ENCODE results near the gene LRFN2. TPM values are rescaled to one million over a fixed set of nuclear protein-coding genes. Genes with fewer than 3 reads are reported as not detected.

LRFN2 gene
- total RNA-seq: 0.32 TPM

DNA sequence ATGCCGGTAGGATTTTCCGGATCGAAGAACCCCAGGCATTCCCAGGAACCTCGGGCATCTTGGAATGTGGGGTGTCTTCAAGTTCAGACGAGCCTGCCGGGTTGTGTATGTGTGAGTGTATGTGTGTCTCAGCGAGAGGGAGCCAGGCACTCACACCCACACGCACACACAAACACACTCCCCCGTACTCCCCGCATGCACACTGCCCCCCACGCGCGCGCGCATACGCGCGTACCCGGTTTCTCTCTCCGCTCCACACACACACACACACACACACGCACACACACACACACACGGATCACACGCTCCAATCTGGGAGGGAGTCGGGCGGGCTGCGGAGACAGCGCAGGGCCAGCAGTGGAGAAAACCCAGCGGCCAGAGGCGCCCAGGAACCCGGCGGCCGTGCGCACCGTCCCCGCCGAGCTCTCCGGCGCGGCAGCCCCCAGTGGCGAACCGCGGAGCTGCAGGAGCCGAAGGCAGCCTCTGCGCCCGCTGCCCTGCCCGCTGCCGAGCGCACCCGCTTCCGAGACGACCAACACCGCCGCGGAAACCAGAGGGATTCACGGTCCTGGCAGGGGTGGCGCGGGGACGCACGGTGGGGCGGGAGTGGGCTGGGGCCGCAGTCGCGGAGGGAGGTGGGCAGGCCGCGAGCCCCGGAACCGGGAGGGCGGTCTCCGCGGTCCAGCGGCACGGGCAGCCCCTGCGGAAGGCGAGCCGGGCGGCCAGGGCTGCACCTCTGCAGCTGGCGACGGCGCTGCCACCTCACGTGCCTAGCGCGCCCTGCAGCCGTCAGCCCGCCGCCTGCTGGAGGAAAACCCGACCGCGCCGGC is at the start of gene LRFN2:
Gene LRFN2 (minus strand): TSS at position 125 of the 830 bp plus-strand sequence.
- ATAC-seq: peak; percentile 94

DNA sequence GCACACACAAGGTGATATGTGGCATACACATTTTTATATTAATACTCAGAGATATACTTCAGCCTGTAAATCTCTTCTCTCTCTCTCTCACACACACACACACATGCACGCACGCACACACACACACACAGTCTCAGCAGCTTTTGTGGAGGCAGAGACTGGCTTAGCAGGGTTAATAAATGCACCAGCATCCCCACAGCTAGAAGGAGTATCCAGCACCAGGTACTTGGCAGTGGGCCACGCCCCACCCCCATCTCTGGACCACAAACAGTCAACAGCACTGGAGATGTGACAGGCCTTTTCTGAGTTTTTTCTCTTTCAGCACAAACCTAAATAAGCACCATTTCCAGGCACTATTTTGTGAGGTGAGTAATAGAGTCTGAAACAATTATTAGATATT is 47.3 kb upstream of the LRFN2 start:
- ATAC-seq: no peak

DNA sequence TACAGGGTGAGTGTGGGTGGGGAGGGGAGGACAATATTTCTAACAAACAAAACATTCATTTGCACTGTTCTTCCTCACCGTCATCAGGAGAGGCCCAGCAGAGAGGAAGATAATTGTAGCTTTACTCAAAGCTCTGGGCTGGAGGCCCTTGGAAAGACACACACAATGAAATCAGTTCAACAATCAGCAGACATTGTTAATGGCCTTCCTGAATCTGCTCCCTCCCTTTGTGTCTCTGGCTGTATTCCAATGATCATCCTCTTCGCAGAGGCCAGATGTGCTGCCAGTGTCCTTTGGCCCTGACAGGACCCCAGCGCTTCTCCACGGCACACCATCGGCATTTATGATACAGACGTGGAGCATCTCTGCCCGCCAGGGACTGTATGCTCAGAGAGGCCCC is 44.6 kb upstream of the LRFN2 start:
- ATAC-seq: no peak

DNA sequence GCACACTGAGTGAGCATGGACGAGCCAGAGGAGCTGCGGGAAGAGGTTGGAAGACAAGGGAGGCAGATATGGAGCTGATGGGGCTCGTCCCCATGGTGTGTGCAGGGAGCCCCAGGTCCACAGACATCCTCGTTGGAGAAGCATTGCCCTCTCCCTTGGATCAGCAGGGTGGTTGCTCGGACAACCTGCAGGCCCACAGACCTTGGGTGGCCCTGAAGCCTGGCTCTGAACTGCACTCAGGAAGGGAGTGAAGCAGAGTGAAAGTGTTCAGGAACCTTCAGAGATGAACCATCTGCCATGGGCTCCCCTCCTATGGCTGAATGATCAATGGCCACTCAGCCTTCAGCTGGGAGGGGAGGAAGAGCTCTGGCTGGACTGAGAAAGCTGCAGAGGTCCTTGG is 43.3 kb upstream of the LRFN2 start:
- ATAC-seq: no peak

DNA sequence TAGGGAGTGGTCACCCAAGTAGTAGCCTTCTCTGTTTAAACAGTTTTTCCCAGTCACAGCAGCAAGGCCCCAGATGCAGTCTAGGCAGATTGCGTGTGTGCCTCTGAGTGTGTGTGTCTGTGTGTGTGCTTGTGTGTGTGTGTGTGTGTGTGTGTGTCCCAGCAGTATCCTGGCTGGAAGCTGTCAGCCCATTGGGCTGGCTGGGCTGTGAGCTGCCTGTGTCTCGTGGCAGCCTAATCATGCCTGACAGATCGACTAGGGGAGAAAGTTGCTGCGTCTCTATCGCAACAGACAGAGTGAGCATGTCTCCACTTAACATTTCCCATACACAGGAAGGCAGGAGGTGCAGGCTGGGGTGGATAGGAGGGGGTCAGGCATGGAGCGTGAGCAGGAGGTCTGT is 42.9 kb upstream of the LRFN2 start:
- no peak for ATAC-seq

DNA sequence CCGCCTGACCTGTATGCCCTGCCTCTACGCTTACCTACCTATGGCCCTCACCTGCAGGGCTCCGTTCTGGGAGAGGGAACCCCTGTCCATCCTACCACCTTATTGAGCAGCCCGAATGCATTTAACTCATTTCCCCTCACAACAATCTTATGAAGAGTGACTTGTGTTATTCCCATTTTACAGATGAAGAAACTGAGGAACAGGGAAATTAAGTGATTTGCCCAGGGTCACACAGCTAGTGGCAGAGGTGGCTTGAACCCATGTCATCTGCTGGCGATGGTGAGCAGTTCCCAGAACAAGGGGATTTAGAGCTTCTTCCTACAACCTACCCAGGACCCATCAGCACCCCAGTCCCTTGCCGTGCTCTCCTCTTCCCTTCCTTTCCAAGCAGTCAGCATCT is 42.3 kb upstream of the LRFN2 start:
- ATAC-seq: no peak

DNA sequence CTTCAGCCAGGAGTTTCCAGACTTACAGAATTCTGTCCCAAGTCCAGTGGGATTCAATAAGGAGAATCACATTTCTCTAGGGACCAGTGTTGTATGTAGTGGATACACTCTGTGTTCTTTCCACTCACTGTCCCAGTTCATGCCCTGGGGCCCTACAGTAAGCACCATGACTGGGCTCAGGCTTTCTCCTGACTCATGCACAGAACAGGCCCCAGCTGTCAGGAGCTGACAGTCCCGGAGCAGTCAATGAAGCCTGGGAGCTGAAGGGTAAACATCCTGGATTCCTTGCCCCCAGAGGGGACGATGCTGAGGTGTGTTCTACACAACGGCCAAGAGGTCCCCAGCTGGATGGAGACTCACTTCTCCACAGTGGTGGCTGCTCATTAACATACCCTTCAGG is 40.2 kb upstream of the LRFN2 start:
- peak; percentile 88 for ATAC-seq

DNA sequence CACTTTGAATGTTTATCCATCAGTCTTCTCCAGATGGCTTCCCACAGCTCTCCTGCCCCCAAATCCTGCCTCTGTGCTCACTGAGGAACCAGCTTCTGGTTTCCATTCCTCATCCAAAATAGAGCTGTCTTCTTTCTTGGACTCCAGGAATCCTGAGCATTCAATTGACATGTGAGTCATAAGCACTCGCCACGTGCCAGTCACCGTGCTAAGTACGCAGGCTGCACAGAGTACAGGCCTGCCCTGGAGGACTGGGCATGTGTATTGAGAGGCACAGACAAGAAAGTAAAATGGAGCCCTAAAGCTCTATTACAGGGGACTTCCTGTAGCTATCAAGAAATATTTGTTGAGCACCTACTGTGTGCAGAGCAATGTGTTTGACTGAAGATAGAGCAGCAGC is 39.7 kb upstream of the LRFN2 start:
- peak; percentile 78 for ATAC-seq

DNA sequence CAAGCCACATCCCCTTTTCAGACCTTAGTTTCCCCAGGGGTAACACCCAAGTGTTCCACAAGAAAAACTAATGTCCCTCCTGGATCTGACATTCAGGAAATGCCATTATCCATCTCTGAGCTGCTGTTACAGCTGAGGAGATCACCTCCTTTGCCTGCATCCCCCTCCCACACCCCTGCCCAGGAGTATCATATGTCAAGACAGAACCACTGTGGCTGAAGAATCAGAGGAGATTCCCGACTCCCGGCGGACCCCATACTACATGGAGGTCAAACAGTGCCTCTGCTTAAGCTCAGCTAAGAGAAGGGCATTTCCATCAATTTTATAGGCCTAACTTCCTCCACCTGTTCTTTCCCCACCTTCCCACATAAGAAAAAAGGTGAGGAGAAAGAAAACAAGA is 36.8 kb upstream of the LRFN2 start:
- no peak for ATAC-seq

DNA sequence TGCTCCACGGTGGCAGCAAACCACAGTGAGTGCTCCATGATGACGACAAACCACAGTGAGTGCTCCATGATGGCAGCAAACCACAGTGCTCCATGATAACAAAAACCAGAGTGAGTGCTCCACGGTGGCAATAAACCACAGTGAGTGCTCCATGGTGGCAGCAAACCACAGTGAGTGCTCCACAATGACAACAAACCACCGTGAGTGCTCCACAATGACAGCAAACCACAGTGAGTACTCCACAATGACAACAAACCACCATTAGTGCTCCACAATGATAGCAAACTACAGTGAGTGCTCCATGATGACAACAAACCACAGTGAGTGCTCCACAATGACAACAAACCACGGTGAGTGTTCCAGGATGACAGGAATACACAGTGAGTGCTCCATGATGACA is 36.0 kb upstream of the LRFN2 start:
- ATAC-seq: no peak

DNA sequence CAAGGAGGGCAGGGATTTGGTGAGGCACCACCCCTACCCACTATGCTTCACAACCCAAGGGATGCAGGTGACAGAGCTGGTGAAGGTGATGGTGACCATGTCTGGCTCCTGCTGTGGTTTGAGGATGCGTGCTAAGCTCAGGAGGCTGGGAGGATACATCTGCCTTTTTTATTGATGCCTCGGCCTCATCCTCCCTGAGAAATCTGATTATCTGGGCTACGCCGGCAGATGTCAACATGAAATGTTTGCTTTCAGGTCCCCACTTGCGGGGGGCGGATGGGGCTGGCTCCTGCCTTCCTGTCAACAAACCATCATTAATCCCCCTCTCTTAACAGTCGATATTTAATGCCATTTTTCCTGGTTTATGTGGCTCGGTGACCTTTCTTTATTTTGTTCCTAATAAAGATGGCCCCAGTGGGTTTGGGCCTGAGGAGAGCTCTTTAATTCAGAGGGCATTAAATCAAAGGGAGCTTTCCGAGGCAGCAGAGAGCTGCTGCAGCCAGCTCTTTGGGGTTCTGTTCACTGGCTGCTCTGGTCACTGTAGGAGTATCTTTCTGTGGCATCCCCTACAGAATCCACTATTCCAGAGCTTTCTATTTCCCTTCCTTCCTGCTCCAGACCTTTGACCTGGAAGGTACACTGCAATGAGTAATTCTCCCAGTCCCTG is 33.5 kb upstream of the LRFN2 start:
- ATAC-seq: peak; percentile 15

DNA sequence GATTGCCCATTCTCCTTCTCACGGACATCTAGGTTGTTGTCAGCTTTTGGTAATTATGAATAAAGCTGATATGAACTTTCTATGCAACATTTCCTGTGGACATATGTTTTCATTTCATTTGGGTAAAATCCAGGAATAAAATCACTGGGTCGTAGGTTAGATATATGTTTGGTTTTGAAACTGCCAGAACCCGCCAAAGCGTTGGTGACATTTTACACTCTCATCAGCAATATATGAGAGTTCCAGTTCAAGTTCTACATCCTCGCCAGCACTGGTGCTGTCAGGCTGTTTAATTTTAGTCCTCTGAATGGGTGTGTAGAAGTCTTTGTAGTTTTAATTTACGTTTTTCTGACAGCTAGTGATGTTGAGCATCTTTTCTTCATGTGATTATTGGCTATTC is 27.5 kb upstream of the LRFN2 start:
- no peak for ATAC-seq

DNA sequence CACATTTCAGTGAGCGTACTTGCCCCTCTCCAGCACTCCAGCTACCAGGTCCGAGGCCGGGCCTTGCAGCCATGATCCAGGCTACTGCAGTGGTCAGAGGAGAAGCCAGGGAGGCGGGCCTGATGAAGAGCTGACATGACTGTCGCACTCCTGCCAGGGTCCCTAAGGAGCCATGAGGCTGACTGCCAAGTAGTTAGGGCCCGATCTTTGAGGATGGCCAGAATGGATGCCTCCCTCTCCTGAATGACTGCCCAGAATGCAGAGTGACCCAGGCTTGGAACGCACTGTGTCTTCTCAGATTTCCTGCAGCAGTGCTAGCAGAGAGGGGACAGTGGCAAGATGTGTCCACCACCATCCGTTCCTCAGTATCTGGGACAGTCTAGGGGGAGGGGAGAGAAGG is 24.7 kb upstream of the LRFN2 start:
- no peak for ATAC-seq

DNA sequence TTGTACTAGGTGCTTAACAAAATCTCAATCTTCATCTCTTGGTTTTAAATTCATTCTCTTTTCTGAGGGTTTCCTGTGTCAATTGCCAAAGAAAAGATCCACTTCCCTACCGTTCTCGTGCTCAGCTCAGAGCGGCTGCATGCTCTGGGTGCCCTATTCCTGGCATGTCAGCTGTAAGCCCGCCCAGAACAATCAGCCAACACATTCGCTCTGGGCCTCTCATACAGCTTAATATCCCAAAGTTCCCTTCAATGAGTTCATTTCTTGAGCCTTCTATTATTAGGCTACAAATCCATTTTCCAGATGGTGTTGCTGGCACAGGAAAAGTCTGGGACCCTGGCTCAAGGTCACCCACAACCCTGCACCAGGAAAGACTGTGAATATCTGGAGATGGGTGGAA is 24.3 kb upstream of the LRFN2 start:
- ATAC-seq: no peak

DNA sequence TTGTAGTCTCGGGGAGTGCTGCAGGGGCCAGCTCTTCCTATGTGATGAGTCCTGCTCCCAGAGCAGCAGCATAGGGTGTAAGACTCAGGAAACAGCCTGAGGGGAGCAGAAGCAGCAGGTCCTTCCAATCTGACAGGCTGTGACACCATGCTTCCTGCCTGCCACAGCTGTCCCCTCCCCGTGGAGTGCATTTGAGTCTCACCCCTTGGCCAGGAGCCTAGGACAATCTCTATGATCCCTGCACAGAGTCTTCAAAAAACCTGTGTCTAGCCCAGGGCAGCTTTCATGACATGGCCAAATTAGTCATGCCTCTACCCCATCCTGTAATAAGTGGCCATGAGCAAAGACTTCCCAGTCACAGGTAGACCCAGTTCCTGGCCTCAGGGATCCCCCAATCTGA is 23.1 kb upstream of the LRFN2 start:
- ATAC-seq: peak; percentile 69

DNA sequence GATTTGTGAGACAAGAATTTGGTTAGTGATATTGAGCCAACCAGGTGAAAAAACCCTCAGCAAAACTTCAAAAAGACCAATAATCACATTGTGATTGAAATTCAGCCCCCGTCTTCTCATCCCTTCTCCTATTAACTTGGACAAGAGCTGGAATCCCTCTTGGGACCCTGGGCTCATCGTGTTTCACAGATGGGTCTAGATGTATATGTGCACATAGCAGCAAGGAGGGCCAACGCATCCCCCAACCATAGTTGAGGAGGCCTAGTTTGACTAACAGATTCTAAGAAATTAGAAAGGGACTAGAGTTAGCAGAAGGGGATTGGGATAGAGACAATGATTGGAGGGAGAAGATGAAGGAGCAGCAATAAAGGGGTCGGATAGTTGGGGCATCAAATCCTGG is 19.8 kb upstream of the LRFN2 start:
- no peak for ATAC-seq

DNA sequence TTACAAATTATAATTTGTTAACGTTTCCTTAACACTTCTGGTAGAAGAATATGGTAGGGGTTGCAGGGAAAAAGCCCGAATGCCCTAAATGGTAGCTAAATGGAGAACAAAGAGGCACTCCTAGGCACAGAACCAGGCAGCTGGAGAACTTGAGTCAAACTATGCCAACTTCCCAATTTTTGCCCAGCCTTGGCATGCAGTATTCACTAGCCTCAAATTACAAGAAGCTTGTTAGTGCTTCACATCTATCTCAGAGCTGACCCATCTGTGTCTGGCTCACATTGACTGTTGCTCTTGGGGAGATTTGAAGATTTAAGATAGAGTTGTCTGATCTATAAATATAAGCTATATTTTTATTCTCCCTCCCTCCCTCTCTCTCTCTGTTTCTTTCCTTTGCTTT is 19.4 kb upstream of the LRFN2 start:
- ATAC-seq: no peak

DNA sequence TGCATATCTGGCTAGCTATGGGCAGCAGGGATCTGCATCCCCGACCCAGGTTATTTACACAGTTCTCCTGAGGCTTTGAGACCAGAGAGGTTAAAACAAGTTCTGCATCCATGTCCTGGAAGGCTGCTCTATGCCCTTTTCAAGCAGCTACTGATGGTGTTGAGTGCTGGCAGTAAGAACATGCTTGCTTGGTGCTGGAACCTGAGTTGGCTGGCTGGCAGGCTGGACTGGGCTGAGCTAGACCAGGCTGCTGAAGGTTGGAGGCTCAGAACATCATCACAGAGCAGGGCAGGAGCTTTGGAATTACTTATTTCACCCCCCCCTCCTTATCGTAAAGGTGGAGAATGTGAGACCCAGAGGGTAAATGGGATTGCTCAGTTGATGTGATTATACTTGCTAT is 16.9 kb upstream of the LRFN2 start:
- ATAC-seq: no peak

DNA sequence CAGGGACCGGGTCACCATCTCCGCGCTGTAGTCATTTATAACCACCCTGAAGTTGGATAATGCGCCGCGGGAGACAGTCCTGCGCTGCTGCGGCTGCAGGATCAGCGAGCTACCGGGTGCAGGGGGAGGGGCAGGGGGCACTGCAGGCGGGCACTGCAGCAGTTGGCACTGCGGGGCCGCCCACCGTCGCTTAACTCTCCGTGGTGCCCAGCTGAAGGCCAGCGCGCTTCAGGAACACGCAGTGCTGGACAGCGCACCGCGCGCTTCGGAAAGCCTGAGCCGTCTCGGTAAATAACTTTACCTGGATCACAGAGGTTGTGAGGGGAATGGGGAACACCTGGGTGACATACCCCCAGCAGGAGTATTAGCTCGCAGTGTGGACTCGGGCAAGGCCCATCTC is 12.4 kb upstream of the LRFN2 start:
- peak; percentile 41 for ATAC-seq

DNA sequence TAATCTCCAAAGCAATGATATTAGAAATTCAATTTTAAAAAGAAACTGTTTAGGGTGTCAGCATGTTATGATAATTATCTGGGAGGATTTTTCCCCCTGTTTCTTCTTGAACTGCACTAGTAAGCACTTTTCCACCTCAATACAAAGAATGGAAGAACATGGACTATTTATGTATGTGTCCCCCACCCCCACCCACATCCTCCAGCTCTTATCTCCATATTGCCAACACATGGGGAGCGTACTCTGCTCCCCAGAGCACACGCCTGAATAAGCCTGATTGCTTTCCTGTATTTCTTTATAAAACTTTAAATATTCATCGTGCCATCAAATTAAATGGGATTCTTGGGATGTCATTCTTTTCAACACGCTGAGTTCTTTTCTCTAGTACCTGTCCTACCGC is 11.4 kb upstream of the LRFN2 start:
- no peak for ATAC-seq

DNA sequence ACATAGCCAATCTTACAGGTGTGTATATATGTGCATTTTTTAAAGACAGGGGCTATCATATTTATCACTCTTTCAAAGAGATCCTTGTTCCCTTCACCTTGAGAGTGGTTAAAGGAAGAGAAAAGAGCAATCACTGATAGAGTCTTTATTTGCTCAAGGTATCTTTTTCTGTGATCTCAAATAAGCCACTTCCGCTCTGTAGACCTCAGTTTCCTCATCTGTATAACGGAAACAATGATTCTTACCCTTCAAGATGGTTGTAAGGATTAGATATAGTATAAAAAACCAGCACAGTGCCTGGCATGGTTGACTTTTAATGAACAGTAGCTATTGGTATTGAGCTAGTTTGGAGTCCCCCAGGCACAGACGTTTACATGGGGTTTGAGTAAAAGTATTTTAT is 10.1 kb upstream of the LRFN2 start:
- no peak for ATAC-seq

DNA sequence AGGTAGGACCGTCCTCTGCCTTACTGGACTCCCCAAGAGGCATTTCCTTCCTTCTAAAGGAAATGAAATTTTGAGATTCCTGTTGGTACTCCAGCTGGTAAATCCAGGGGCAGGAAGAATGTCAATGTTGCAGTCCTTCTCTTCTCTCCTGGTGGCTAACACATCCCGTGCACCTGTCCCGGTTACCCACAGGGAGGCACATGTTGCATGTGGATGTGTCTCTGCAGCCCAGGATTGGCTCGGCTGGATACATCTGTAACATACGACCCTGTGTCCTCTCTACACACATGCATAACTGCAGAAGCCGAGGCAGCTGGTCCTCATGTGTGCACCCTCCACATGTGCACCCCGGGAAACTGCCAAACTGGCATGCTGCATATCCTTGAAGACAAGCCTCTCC is 1.3 kb upstream of the LRFN2 start:
- ATAC-seq: no peak

DNA sequence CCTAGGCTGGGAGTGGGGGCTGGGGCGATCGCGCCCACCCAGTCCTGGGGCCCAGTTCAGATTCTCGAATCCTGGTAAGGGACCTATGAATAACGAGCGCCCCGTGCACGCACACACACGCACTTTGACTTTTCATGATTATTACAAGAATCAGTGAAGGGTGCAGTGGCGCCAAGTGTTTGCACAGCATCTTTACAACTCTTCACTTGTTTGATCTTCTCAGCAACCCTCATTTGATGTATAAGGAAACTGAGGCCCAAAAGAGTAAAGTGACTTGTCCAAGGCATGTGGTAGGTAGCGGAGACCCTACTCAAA is 863 bp upstream of the LRFN2 start:
- ATAC-seq: no peak

DNA sequence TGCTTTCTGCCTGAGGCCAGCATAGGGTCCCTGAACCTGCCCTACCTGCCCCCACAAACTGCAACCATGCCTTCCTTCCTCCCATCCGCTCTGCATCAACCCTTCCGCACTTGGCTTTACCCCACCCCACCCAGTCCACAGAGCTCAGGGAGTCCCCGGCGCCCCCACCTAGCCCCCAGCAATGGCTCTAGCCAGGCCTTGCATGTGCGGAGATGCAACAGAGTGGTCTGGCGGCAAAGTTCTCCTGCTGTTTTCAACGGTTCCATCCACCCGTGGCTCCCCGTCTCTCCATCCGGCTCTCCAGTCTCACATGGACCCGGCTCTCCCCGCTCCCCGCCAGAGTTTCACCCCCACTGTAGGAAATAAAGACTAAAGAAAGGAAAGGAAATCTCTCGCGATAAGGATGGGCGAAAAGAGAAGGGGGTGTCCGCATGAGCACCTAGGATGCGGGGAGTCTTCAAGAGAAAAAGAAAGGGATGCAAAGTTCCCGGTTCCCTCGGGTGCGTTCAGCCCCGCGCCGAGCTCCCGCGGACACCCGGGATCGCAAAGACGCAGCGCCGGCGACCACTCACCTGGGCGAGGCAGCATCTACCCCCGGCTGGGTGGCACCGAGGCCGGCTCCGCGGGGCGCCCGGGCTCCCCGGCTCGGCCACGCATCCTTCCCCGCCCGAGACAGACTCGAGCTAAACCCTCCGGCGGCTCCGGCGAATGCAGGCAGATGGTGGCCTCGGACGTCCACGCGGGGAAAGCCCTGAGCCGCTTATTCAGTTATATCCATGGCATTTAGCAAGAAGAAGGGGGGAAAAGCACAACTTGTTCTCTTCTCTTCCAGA is 579 bp downstream of the LRFN2 start:
- no peak for ATAC-seq
